Breast epithelium (tissue), 3 donors: ENCODE results near the gene TMEM131.

Experiments
- POLR2A ChIP-seq: fragments of 450-650 bp; IDR thresholded peaks from one replicate; pipeline ENCODE4 v1.6.1; 2016; ENCODE audit warnings: antibody characterized with exemption, mild to moderate bottlenecking, moderate library complexity
- POLR2AphosphoS5 ChIP-seq, 3 donors: sonication (generic); formaldehyde crosslinking; IDR thresholded peaks; one replicate each; pipeline ENCODE4 v1.6.1; 2017; ENCODE audit warnings: antibody characterized with exemption in 3 of 3
- TF ChIP-seq, protein P1 (sequence below), 3 donors: fragments of 450-650 bp; IDR thresholded peaks; one replicate each; pipeline ENCODE4 v1.5.1; 2016 to 2017; ENCODE audit warnings: antibody characterized with exemption in 3 of 3, mild to moderate bottlenecking in 3 of 3, moderate library complexity in 3 of 3

DNA sequence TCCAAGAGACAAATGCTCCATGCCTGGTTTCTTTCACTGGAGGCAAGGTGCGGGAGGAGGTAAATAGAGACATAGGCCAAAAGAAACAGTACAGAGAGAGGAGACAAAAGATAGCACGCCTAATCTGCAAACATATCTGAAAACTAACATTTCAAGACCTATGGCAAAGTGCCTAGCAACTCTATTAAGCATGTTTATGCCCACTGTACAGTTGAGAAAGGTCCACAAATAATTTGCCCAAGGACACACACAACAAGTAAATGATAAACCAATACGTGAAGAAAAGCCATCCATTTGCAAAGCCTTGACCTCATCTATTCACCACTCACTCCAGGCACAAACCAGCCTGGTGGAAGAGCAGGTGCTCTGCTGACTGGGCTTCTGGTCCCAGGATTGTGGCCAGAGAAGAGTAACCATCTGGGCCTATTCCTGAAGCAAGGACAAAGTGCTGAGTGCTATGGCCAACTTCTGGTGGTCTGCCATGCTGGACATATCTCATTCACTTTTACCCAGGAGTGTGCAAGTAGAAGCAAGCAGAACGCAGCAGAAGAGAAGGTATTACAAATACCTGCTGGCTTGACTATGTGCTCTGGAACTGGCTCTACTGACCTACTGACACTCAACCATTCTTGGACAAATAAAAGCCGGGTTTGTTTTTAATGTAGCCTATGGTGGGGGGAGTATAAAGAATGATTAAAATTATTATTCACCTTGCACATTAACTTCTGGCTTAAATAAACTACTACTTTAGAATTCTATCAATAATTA, 25.3 kb downstream of the TMEM131 start:
- TF ChIP-seq POLR2A (no peak), POLR2AphosphoS5 (IDR thresholded peaks at IDR 0.05) (no peak)
- TF ChIP-seq, protein P1, sequence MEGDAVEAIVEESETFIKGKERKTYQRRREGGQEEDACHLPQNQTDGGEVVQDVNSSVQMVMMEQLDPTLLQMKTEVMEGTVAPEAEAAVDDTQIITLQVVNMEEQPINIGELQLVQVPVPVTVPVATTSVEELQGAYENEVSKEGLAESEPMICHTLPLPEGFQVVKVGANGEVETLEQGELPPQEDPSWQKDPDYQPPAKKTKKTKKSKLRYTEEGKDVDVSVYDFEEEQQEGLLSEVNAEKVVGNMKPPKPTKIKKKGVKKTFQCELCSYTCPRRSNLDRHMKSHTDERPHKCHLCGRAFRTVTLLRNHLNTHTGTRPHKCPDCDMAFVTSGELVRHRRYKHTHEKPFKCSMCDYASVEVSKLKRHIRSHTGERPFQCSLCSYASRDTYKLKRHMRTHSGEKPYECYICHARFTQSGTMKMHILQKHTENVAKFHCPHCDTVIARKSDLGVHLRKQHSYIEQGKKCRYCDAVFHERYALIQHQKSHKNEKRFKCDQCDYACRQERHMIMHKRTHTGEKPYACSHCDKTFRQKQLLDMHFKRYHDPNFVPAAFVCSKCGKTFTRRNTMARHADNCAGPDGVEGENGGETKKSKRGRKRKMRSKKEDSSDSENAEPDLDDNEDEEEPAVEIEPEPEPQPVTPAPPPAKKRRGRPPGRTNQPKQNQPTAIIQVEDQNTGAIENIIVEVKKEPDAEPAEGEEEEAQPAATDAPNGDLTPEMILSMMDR (IDR thresholded peaks at IDR 0.05), result no peak
